HG03135 (cell line): ENCODE measurements around the gene GIT1.

ENCODE experiments used
- ATAC-seq: cut with Tn5 transposase; IDR thresholded peaks from one replicate; pipeline ENCODE4 v1.9.1; 2021; ENCODE audit warnings: mild to moderate bottlenecking, moderate library complexity; ENCODE audit not compliant: unreplicated experiment

The GIT1 gene

DNA sequence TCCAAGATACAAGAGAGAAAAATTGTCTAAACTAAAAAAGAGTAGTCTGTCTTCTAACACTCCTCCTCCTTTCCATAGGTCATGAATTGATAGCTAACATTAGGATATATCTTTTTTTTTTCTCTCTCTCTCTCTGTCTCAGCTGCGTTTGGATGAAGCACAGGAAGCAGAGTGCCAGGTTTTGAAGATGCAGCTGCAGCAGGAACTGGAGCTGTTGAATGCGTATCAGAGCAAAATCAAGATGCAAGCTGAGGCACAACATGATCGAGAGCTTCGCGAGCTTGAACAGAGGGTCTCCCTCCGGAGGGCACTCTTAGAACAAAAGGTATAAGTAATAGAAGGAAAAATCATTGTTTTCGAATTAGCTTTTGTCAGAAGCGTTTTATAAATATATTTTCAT lies 55.5 kb downstream of the GIT1 start:
- no peak for ATAC-seq

DNA sequence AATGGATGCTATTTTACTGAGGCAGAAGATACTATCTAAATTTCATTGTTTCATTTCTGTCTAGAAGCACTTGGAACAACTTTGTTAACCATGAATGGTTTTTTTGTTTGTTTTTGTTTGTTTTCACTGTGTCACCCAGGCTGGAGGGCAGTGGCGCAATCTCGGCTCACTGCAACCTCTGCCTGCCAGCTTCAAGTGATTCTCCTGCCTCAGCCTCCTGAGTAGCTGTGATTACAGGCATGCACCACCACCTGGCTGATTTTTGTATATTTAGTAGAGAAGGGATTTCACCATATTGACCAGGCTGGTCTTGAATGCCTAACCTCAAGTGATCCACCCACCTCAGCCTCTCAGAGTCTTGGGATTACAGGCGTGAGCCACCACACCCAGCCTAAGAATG lies 63.1 kb downstream of the GIT1 start:
- ATAC-seq: no peak

DNA sequence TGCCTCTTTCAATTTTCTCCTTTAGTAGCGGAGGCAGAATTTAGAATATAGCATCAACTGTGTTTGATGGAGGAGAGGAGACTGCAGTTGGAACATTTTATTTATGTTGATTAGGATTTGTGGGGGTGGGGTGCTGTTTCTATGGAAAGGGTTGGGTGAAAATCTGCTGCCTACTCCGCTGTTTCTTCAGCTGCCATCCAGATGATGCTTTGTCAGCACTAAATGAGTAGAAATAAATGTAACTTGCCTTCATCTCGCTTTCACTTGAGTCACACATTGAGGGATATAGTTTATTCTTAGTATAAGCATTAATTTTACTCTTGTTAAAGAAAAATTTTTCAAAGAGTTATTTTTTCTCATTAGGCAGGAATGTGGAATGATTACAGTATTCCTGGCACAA lies 64.8 kb downstream of the GIT1 start:
- ATAC-seq: no peak
